ENCODE data around the gene OR10H3.

DNA sequence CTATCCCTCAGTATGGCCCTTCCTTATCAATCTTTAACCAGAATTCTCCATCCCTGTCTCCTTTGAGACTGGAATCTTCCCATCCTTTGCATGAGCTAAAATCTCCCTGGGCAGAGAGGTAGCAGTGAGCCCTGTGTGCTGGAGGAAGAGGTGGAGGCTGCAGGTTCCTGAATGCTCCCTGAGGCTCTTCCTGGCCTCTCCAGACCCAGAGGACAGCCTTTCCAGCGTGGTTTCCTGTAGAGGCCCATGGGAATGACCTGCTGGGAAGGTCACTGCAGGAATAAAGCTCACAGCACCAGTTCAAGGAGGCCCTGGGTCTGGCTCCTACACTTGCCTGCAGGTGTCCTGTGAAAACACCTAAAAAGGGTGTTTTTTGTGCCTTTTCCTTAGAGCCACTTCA is 5.4 kb upstream of the OR10H3 start:
- no peak for TF ChIP-seq EP300 (IDR thresholded peaks at IDR 0.05)
- TF ChIP-seq, protein P1, sequence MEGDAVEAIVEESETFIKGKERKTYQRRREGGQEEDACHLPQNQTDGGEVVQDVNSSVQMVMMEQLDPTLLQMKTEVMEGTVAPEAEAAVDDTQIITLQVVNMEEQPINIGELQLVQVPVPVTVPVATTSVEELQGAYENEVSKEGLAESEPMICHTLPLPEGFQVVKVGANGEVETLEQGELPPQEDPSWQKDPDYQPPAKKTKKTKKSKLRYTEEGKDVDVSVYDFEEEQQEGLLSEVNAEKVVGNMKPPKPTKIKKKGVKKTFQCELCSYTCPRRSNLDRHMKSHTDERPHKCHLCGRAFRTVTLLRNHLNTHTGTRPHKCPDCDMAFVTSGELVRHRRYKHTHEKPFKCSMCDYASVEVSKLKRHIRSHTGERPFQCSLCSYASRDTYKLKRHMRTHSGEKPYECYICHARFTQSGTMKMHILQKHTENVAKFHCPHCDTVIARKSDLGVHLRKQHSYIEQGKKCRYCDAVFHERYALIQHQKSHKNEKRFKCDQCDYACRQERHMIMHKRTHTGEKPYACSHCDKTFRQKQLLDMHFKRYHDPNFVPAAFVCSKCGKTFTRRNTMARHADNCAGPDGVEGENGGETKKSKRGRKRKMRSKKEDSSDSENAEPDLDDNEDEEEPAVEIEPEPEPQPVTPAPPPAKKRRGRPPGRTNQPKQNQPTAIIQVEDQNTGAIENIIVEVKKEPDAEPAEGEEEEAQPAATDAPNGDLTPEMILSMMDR (IDR thresholded peaks at IDR 0.05): no peak

All from esophagus muscularis mucosa (tissue), 3 donors.